Stomach (tissue), 9 donors: Measurements from ENCODE around the gene CBFB. TPM values are rescaled to one million over a fixed set of nuclear protein-coding genes. Genes with fewer than 3 reads are reported as not detected.

Experiments
- DNase-seq, 2 donors: peaks; one replicate each; pipeline versions ENCODE4 v3.0.0 to v3.0.0-alpha.2; 2013 to 2019
- H3K27ac ChIP-seq, 5 donors: fragments of 200-600 bp in 4 of 5; sonication (generic) in 4 of 5; one replicate each; pipeline ENCODE4 v1.5.1; 2013 to 2019; ENCODE audit warnings: mild to moderate bottlenecking in 1 of 5, moderate library complexity in 1 of 5
- H3K27me3 ChIP-seq, 3 donors: fragments of 200-600 bp; sonication (generic); one replicate each; pipeline ENCODE4 v1.5.1; 2017 to 2019; ENCODE audit warnings: mixed run types in 1 of 3
- H3K36me3 ChIP-seq, 4 donors: fragments of 200-600 bp; sonication (generic); 1 replicate in 3 of 4; 2 replicates in 1 of 4; pipeline ENCODE4 v1.5.1; 2016 to 2019
- H3K4me1 ChIP-seq, 4 donors: fragments of 200-600 bp; sonication (generic); one replicate each; pipeline ENCODE4 v1.5.1; 2016 to 2019
- H3K4me3 ChIP-seq, 4 donors: fragments of 200-600 bp; sonication (generic) in 3 of 4; one replicate each; pipeline ENCODE4 v1.5.1; 2016 to 2019; ENCODE audit warnings: mild to moderate bottlenecking in 1 of 4
- H3K9me3 ChIP-seq, 4 donors: fragments of 200-600 bp; sonication (generic); one replicate each; pipeline ENCODE4 v1.5.1; 2016 to 2019
- EP300 ChIP-seq: sonication (generic); formaldehyde crosslinking; IDR thresholded peaks from one replicate; pipeline ENCODE4 v1.6.1; 2017; ENCODE audit warnings: antibody characterized with exemption
- POLR2A ChIP-seq, 4 donors: fragments of 450-650 bp; IDR thresholded peaks; one replicate each; pipeline ENCODE4 v1.6.1; 2016; ENCODE audit warnings: antibody characterized with exemption in 4 of 4, control low read depth in 2 of 4, mild to moderate bottlenecking in 1 of 4, moderate library complexity in 1 of 4
- POLR2AphosphoS5 ChIP-seq, 3 donors: sonication (generic); formaldehyde crosslinking; IDR thresholded peaks; one replicate each; pipeline ENCODE4 v1.6.1; 2016; ENCODE audit warnings: antibody characterized with exemption in 3 of 3
- WGBS, 5 donors: extraction: QIAGEN DNeasy Blood & Tissue Kit in 3 of 5; methylation state at CpG; one replicate each; pipeline versions ENCODE4 v1.1.5 to v1.1.7; 2013 to 2018; 5-methylcytosine and 5-hydroxymethylcytosine counted together
- intact Hi-C: fragments of 100-400 bp; cut with DNase I; formaldehyde crosslinking; loops from one replicate; pipeline ENCODE4 v1.15.1; 2023; ENCODE audit warnings: low total_unique reads
- polyA plus RNA-seq, 3 donors: library from polyadenylated mRNA; stranded (reverse); fragments of 200-250 nt; gene quantifications; one replicate each; pipeline ENCODE4 v1.2.3, GENCODE V29; 2013
- total RNA-seq, 5 donors: library from RNA; depleted of rRNA; stranded (reverse); fragments of >200 nt; gene quantifications; one replicate each; pipeline versions ENCODE4 v1.1.0 to v1.2.3, GENCODE V29; 2014 to 2016
- TF ChIP-seq, protein P1 (sequence below), 7 experiments: fragments of 450-650 bp in 4 of 7; fragments of 200-600 bp in 3 of 7; sonication (generic) in 3 of 7; IDR thresholded peaks; one replicate each; pipeline ENCODE4 v1.5.1; 2016 to 2019; ENCODE audit warnings: antibody characterized with exemption in 7 of 7, control low read depth in 2 of 7, mild to moderate bottlenecking in 1 of 7
- donor health status: healthy with polysubstance abuse.
- donor health status: Bipolar disorder and iron deficiency.
- donor health status: healthy.

The CBFB gene
- total and polyA plus RNA-seq, 8 donors = 4.1 to 68.1 (median 17.6) TPM

GRCh38 chr16:67023689-67024088 is 5.3 kb upstream of the CBFB start:
- DNase-seq = peak in 1 of 2 donors; percentile 1
- no peak for TF ChIP-seq EP300
- TF ChIP-seq, protein P1, sequence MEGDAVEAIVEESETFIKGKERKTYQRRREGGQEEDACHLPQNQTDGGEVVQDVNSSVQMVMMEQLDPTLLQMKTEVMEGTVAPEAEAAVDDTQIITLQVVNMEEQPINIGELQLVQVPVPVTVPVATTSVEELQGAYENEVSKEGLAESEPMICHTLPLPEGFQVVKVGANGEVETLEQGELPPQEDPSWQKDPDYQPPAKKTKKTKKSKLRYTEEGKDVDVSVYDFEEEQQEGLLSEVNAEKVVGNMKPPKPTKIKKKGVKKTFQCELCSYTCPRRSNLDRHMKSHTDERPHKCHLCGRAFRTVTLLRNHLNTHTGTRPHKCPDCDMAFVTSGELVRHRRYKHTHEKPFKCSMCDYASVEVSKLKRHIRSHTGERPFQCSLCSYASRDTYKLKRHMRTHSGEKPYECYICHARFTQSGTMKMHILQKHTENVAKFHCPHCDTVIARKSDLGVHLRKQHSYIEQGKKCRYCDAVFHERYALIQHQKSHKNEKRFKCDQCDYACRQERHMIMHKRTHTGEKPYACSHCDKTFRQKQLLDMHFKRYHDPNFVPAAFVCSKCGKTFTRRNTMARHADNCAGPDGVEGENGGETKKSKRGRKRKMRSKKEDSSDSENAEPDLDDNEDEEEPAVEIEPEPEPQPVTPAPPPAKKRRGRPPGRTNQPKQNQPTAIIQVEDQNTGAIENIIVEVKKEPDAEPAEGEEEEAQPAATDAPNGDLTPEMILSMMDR (IDR thresholded peaks at IDR 0.05) = no peak
- no peak for TF ChIP-seq POLR2A (IDR thresholded peaks at IDR 0.05)
- no peak for TF ChIP-seq POLR2AphosphoS5 (IDR thresholded peaks at IDR 0.05)
- intact Hi-C loops = no loop called here
- no peak overlapping the region for H3K27ac ChIP-seq
- H3K27me3 ChIP-seq = no peaks in the 10 kb centered on the region
- H3K36me3 ChIP-seq = no peaks in the 10 kb centered on the region
- no peaks in the 10 kb centered on the region for H3K9me3 ChIP-seq
- WGBS, 5 donors = 89 to 100% (median 96%) methylated on average over 1 of the region's 1 CpG
- H3K4me3 ChIP-seq = no peak overlapping the region
- peaks cover 5 to 30% (median 25%) of the 10 kb centered on the region in 4 donors for H3K4me1 ChIP-seq

GRCh38 chr16:67024384-67025209 is 4.4 kb upstream of the CBFB start:
- no peaks in the 10 kb centered on the region for H3K9me3 ChIP-seq
- no peak overlapping the region for H3K4me3 ChIP-seq
- peaks cover 5 to 30% (median 25%) of the 10 kb centered on the region in 4 donors for H3K4me1 ChIP-seq
- H3K27me3 ChIP-seq = no peaks in the 10 kb centered on the region
- TF ChIP-seq POLR2A (IDR thresholded peaks at IDR 0.05) (no peak), EP300 (no peak), POLR2AphosphoS5 (IDR thresholded peaks at IDR 0.05) (no peak)
- TF ChIP-seq, protein P1 (IDR thresholded peaks at IDR 0.05) = no peak
- WGBS, 5 donors = 53 to 83% (median 63%) methylated on average over 4 of the region's 4 CpGs
- intact Hi-C loops = no loop called here
- no peak overlapping the region for H3K27ac ChIP-seq
- DNase-seq = peak in 1 of 2 donors; percentile 64
- H3K36me3 ChIP-seq = no peaks in the 10 kb centered on the region

GRCh38 chr16:67025210-67025550 is 3.8 kb upstream of the CBFB start:
- Histone ChIP-seq H3K27ac (no peak overlapping the region), H3K4me1 (peaks cover 6 to 32% (median 28%) of the 10 kb centered on the region in 4 donors), H3K9me3 (no peaks in the 10 kb centered on the region), H3K27me3 (no peaks in the 10 kb centered on the region), H3K4me3 (no peak overlapping the region), H3K36me3 (no peaks in the 10 kb centered on the region)
- no peak for DNase-seq
- intact Hi-C loops = no loop called here
- TF ChIP-seq, protein P1 (IDR thresholded peaks at IDR 0.05) = no peak
- no peak for TF ChIP-seq POLR2AphosphoS5 (IDR thresholded peaks at IDR 0.05)
- TF ChIP-seq POLR2A (IDR thresholded peaks at IDR 0.05) = no peak
- TF ChIP-seq EP300 = no peak

DNA sequence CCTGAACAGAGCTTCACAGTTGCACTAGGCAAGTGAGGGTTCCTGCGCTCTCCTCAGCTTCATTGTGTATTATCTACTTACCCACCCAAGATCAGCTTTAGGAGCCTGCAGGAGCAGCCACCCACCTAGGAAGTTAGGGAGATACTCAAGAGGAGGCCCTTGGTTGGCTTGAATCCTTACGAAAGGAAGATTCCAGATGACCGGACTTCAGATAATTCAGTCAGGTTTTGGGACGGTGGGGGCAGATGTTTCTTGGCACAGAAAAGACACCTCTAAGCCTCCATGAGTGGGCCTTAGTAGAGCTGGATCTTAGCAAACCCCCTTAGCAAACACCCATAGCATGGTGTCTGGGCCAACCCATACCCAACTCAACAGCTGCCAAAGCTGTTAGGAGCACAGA is 2.4 kb upstream of the CBFB start:
- Histone ChIP-seq H3K36me3 (peaks cover 0 to 4% (median 0%) of the 10 kb centered on the region in 4 donors), H3K4me1 (peaks cover 20 to 45% (median 41%) of the 10 kb centered on the region in 4 donors), H3K27me3 (no peaks in the 10 kb centered on the region), H3K4me3 (no peak overlapping the region), H3K9me3 (no peaks in the 10 kb centered on the region), H3K27ac (no peak overlapping the region)
- TF ChIP-seq, protein P1 (IDR thresholded peaks at IDR 0.05) = no peak
- TF ChIP-seq EP300 (no peak), POLR2A (IDR thresholded peaks at IDR 0.05) (no peak), POLR2AphosphoS5 (IDR thresholded peaks at IDR 0.05) (no peak)
- intact Hi-C loops = no loop called here
- WGBS, 5 donors = 87 to 99% (median 92%) methylated on average over 4 of the region's 4 CpGs
- DNase-seq = no peak
